ENCODE data around the gene KRTDAP.

DNA sequence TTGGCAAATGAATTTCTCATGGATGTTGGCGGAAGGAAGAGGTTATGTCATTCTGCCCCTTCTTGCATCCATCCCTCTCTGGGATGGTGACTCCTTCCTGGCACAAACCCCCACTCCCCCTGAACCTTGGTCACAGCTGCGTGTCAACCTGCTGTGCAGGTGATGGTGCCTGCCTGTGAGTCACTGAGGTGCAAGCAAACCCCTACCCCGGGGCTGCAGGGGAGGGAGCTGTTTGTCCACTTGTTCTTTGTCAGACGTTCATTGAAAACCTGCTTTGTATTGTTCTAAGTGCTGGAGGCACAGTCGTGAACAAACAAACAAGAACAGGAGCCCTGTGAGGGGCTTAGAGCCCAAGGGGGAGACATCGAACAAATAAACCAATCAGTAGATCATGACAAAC, 41.0 kb upstream of the KRTDAP start:
- TF ChIP-seq EGR1 (IDR thresholded peaks at IDR 0.05) = no peak
- TF ChIP-seq CEBPB (IDR thresholded peaks at IDR 0.05) = no peak
- no peak for TF ChIP-seq TCF12 (IDR thresholded peaks at IDR 0.05; ENCODE audit: low read depth)
- no peak for TF ChIP-seq EP300 (IDR thresholded peaks at IDR 0.05; ENCODE audit: borderline replicate concordance)
- TF ChIP-seq TAF1 (IDR thresholded peaks at IDR 0.05; ENCODE audit: low read depth) = no peak
- TF ChIP-seq CREB1 (IDR thresholded peaks at IDR 0.05; ENCODE audit: low read depth) = no peak
